Mesodermal cell (in vitro differentiated cells): Measurements from ENCODE around the gene BAX.

ENCODE experiments used
- H3K27ac ChIP-seq: 2 replicates; pipeline ENCODE4 v1.7.0; 2013; ENCODE audit warnings: mild to moderate bottlenecking, low read depth, low read length, moderate library complexity; ENCODE audit not compliant: severe bottlenecking
- H3K36me3 ChIP-seq: 2 replicates; pipeline ENCODE4 v1.7.1; 2013; ENCODE audit warnings: mild to moderate bottlenecking, low read length, moderate library complexity; ENCODE audit not compliant: control insufficient read depth, insufficient read depth
- H3K4me1 ChIP-seq: one replicate; pipeline ENCODE4 v1.7.1; 2013; ENCODE audit warnings: mild to moderate bottlenecking, low read length; ENCODE audit not compliant: insufficient read depth, control insufficient read depth, poor library complexity, severe bottlenecking
- H3K4me3 ChIP-seq: 2 replicates; pipeline ENCODE4 v1.7.0; 2013; ENCODE audit warnings: low read length, control low read depth, mild to moderate bottlenecking; ENCODE audit not compliant: insufficient read depth, poor library complexity, severe bottlenecking; ENCODE audit errors: extremely low read depth
- H3K9me3 ChIP-seq: 2 replicates; pipeline ENCODE4 v1.7.1; 2013; ENCODE audit warnings: mild to moderate bottlenecking, low read length, moderate library complexity; ENCODE audit not compliant: control insufficient read depth
- WGBS, 2 experiments: methylation state at CpG; one replicate each; pipeline ENCODE4 v1.1.5; 2013; ENCODE audit warnings: missing lambda C conversion rate in 2 of 2; ENCODE audit not compliant: insufficient coverage in 2 of 2; 5-methylcytosine and 5-hydroxymethylcytosine counted together

Gene BAX

GRCh38 chr19:48988860-48989259 is 34.2 kb downstream of the BAX start:
- H3K36me3 ChIP-seq = peaks cover 62% of the 10 kb centered on the region
- 97 to 98% methylated on average over 4 to 9 of the region's 9 CpGs for WGBS, 2 experiments

GRCh38 chr19:48989701-48990291 is 35.1 kb downstream of the BAX start:
- H3K27ac ChIP-seq = no peak overlapping the region
- H3K4me3 ChIP-seq = no peak overlapping the region
- H3K9me3 ChIP-seq = no peaks in the 10 kb centered on the region
- H3K36me3 ChIP-seq = peaks cover 56% of the 10 kb centered on the region
- H3K4me1 ChIP-seq = peaks cover 14% of the 10 kb centered on the region
- WGBS, 2 experiments = 95 to 97% methylated on average over 12 of the region's 17 CpGs

More at GRCh38 chr19:48988860-48989259, 34.2 kb downstream of the BAX start:
- Histone ChIP-seq H3K4me1 (peaks cover 9% of the 10 kb centered on the region), H3K9me3 (no peaks in the 10 kb centered on the region), H3K27ac (no peak overlapping the region), H3K4me3 (no peak overlapping the region)

GRCh38 chr19:48990400-48990799 is 35.7 kb downstream of the BAX start:
- whole genome bisulfite sequencing, 2 experiments = 89 to 96% methylated on average over 4 of the region's 4 CpGs
- no peak overlapping the region for H3K4me3 ChIP-seq

GRCh38 chr19:48991011-48991609 is 36.4 kb downstream of the BAX start:
- peaks cover 16% of the 10 kb centered on the region for H3K4me1 ChIP-seq
- no peak overlapping the region for H3K27ac ChIP-seq
- no peaks in the 10 kb centered on the region for H3K9me3 ChIP-seq
- H3K36me3 ChIP-seq = peaks cover 43% of the 10 kb centered on the region
- 94 to 97% methylated on average over 20 to 22 of the region's 22 CpGs for WGBS, 2 experiments
- H3K4me3 ChIP-seq = peak overlapping the region; percentile 98

More at GRCh38 chr19:48990400-48990799, 35.7 kb downstream of the BAX start:
- Histone ChIP-seq H3K4me1 (peaks cover 16% of the 10 kb centered on the region), H3K27ac (no peak overlapping the region), H3K36me3 (peaks cover 50% of the 10 kb centered on the region), H3K9me3 (no peaks in the 10 kb centered on the region)

- H3K4me3 ChIP-seq = peak overlapping the region; percentile 98
- H3K9me3 ChIP-seq = no peaks in the 10 kb centered on the region
- peak overlapping the region; percentile 5 for H3K27ac ChIP-seq
- H3K36me3 ChIP-seq = peaks cover 34% of the 10 kb centered on the region
- WGBS, 2 experiments = 23 to 38% methylated on average over 5 to 7 of the region's 8 CpGs
- peaks cover 16% of the 10 kb centered on the region for H3K4me1 ChIP-seq
Observed at GRCh38 chr19:48991873-48992580, 37.4 kb downstream of the BAX start.

GRCh38 chr19:48992581-48993174 is 38.0 kb downstream of the BAX start:
- WGBS, 2 experiments = 1 to 2% methylated on average over 18 to 20 of the region's 20 CpGs
- peaks cover 31% of the 10 kb centered on the region for H3K36me3 ChIP-seq
- peak overlapping the region; percentile 65 for H3K27ac ChIP-seq
- peak overlapping the region; percentile 98 for H3K4me3 ChIP-seq
- peaks cover 16% of the 10 kb centered on the region for H3K4me1 ChIP-seq
- no peaks in the 10 kb centered on the region for H3K9me3 ChIP-seq

GRCh38 chr19:48993175-48994034 is 38.7 kb downstream of the BAX start, which contains the start of the genes GYS1 and RUVBL2:
TSS of gene GYS1 (minus strand) at chr19:48993309. CDS start at chr19:48993112, 197 bp downstream.
TSS of gene RUVBL2 (plus strand) at chr19:48993887. CDS start at chr19:48993912, 25 bp downstream.
- Histone ChIP-seq H3K4me1 (peaks cover 16% of the 10 kb centered on the region), H3K27ac (peak within 1 kb of the TSS; percentile 80), H3K9me3 (no peaks in the 10 kb centered on the region), H3K36me3 (peaks cover 25% of the 10 kb centered on the region), H3K4me3 (peak within 1 kb of the TSS; percentile 98)
- WGBS, 2 experiments = 0 to 1% methylated on average over 43 to 47 of the region's 56 CpGs

- peaks cover 20% of the 10 kb centered on the region for H3K36me3 ChIP-seq
- peak overlapping the region; percentile 80 for H3K27ac ChIP-seq
- H3K4me3 ChIP-seq = peak overlapping the region; percentile 98
- WGBS, 2 experiments = 0 to 4% methylated on average over 6 to 7 of the region's 13 CpGs
- peaks cover 16% of the 10 kb centered on the region for H3K4me1 ChIP-seq
- H3K9me3 ChIP-seq = no peaks in the 10 kb centered on the region
Observed at GRCh38 chr19:48994035-48994386, 39.3 kb downstream of the BAX start.

GRCh38 chr19:48997972-48998371 is 43.3 kb downstream of the BAX start:
- Histone ChIP-seq H3K27ac (no peak overlapping the region), H3K9me3 (no peaks in the 10 kb centered on the region), H3K36me3 (peaks cover 31% of the 10 kb centered on the region), H3K4me1 (peaks cover 7% of the 10 kb centered on the region), H3K4me3 (no peak overlapping the region)
- WGBS, 2 experiments = 80 to 88% methylated on average over 4 to 5 of the region's 5 CpGs
